H1 (cell line): ENCODE data around the gene ATP5F1E. TPM values are rescaled to one million over a fixed set of nuclear protein-coding genes. Genes with fewer than 3 reads are reported as not detected.

ENCODE experiments used
- CTCF ChIA-PET: fragments of 300-600 bp; sonication (Branson Sonifier 250); formaldehyde crosslinking; loops from one replicate; lab custom pipeline; 2021; ENCODE audit not compliant: partially characterized antibody; lab: Charles Lee
- POLR2A ChIA-PET: fragments of 300-600 bp; sonication (Branson Sonifier 250); formaldehyde crosslinking; loops from one replicate; lab custom pipeline; 2021; ENCODE audit warnings: inconsistent platforms; ENCODE audit not compliant: partially characterized antibody; lab: Charles Lee
- DNase-seq, 2 experiments: peaks; one replicate each; pipeline versions ENCODE4 v3.0.0 to v3.0.0-alpha.2; 2010 to 2022; ENCODE audit warnings: low spot score in 2 of 2, low read depth in 1 of 2, mixed read lengths in 1 of 2
- FAIRE-seq: peaks from 2 replicates; lab custom pipeline; 2011; peaks lifted over from hg19 to GRCh38; lab: Jason Lieb, UNC
- H2AFZ ChIP-seq: 2 replicates; pipeline ENCODE4 v1.8.1; 2012; ENCODE audit warnings: low read length, inconsistent platforms
- H2AK5ac ChIP-seq: 2 replicates; pipeline ENCODE4 v1.6.1; 2013; ENCODE audit warnings: low read depth, low read length
- H2BK120ac ChIP-seq: replicated peaks from 2 replicates; pipeline ENCODE3; 2013; ENCODE audit warnings: low read depth, low read length, inconsistent platforms
- H2BK12ac ChIP-seq: 2 replicates; pipeline ENCODE4 v1.6.1; 2013; ENCODE audit warnings: low read depth, low read length
- H2BK15ac ChIP-seq: 2 replicates; pipeline ENCODE4 v1.6.1; 2013; ENCODE audit warnings: low read length
- H2BK20ac ChIP-seq: 2 replicates; pipeline ENCODE4 v1.6.1; 2013; ENCODE audit warnings: low read length
- H2BK5ac ChIP-seq: 2 replicates; pipeline ENCODE4 v1.6.1; 2013; ENCODE audit warnings: low read depth, low read length
- H3K14ac ChIP-seq: 2 replicates; pipeline ENCODE4 v1.6.1; 2013; ENCODE audit warnings: inconsistent platforms; ENCODE audit not compliant: insufficient read length
- H3K18ac ChIP-seq: 2 replicates; pipeline ENCODE4 v1.6.1; 2013; ENCODE audit warnings: low read length; ENCODE audit errors: extremely low read depth
- H3K23ac ChIP-seq: 2 replicates; pipeline ENCODE4 v1.6.1; 2013; ENCODE audit warnings: inconsistent platforms; ENCODE audit not compliant: insufficient read length
- H3K23me2 ChIP-seq: 2 replicates; pipeline ENCODE4 v1.6.1; 2013; ENCODE audit warnings: low read depth, low read length
- H3K27ac ChIP-seq: 2 replicates; pipeline ENCODE4 v1.6.1; 2011; ENCODE audit warnings: low read depth, low read length, inconsistent platforms
- H3K27me3 ChIP-seq, 4 experiments: replicated peaks in 1 of 4; 1 replicate in 1 of 4; 2 replicates in 3 of 4; pipeline versions ENCODE4 v1.6.1 to v1.8.1; 2011 to 2013; ENCODE audit warnings: low read length in 3 of 4, mild to moderate bottlenecking in 3 of 4, inconsistent platforms in 2 of 4, mixed read lengths in 2 of 4, moderate library complexity in 1 of 4; ENCODE audit not compliant: control insufficient read depth in 3 of 4, insufficient read depth in 3 of 4; ENCODE audit errors: extremely low read depth in 1 of 4
- H3K36me3 ChIP-seq, 4 experiments: 2 replicates each; pipeline versions ENCODE4 v1.6.1 to v1.8.1; 2011 to 2013; ENCODE audit warnings: mild to moderate bottlenecking in 4 of 4, low read length in 3 of 4, moderate library complexity in 2 of 4, control low read depth in 1 of 4, inconsistent platforms in 1 of 4; ENCODE audit not compliant: insufficient read depth in 4 of 4, control insufficient read depth in 2 of 4
- H3K4ac ChIP-seq: replicated peaks from 2 replicates; pipeline ENCODE3; 2013; ENCODE audit warnings: low read length, low read depth, mixed read lengths, inconsistent platforms; ENCODE audit not compliant: insufficient read length
- H3K4me1 ChIP-seq, 4 experiments: replicated peaks in 1 of 4; 1 replicate in 1 of 4; 2 replicates in 3 of 4; pipeline versions ENCODE4 v1.6.1 to v1.8.1; 2011 to 2013; ENCODE audit warnings: low read length in 3 of 4, inconsistent platforms in 2 of 4, mixed read lengths in 1 of 4; ENCODE audit not compliant: insufficient read depth in 4 of 4, control insufficient read depth in 3 of 4
- H3K4me2 ChIP-seq, 2 experiments: 2 replicates each; pipeline versions ENCODE4 v1.6.1 to v1.8.1; 2011 to 2013; ENCODE audit warnings: low read depth in 2 of 2, low read length in 2 of 2, control low read depth in 1 of 2, inconsistent platforms in 1 of 2, mild to moderate bottlenecking in 1 of 2; ENCODE audit not compliant: insufficient read depth in 1 of 2
- H3K4me3 ChIP-seq, 4 experiments: fragments of 200-600, 300-600 bp in 1 of 4; sonication (generic), shearing (Covaris generic), sonication (Bioruptor Twin) in 1 of 4; 2 replicates each; pipeline versions ENCODE4 v1.5.1 to v1.8.1; 2011 to 2016; ENCODE audit warnings: low read length in 4 of 4, low read depth in 3 of 4, control low read depth in 2 of 4, inconsistent platforms in 2 of 4, mild to moderate bottlenecking in 2 of 4, mixed read lengths in 1 of 4, moderate library complexity in 1 of 4; ENCODE audit not compliant: insufficient read depth in 2 of 4; ENCODE audit errors: extremely low read depth in 1 of 4
- H3K56ac ChIP-seq: replicated peaks from 2 replicates; pipeline ENCODE3; 2013; ENCODE audit warnings: low read depth, mild to moderate bottlenecking, mixed read lengths, low read length, inconsistent platforms; ENCODE audit not compliant: insufficient read length
- H3K79me1 ChIP-seq: 2 replicates; pipeline ENCODE4 v1.6.1; 2013; ENCODE audit warnings: low read depth, low read length, control low read depth
- H3K79me2 ChIP-seq, 2 experiments: 2 replicates each; pipeline versions ENCODE4 v1.6.1 to v1.8.1; 2012 to 2013; ENCODE audit warnings: low read length in 2 of 2, mild to moderate bottlenecking in 2 of 2, inconsistent platforms in 1 of 2; ENCODE audit not compliant: insufficient read depth in 2 of 2, control insufficient read depth in 1 of 2
- H3K9ac ChIP-seq, 4 experiments: replicated peaks in 1 of 4; 1 replicate in 1 of 4; 2 replicates in 3 of 4; pipeline versions ENCODE4 v1.6.1 to v1.8.1; 2011 to 2013; ENCODE audit warnings: low read depth in 3 of 4, low read length in 3 of 4, control low read depth in 2 of 4, mild to moderate bottlenecking in 2 of 4, moderate library complexity in 2 of 4, inconsistent platforms in 1 of 4; ENCODE audit errors: extremely low read depth in 1 of 4
- H3K9me3 ChIP-seq, 2 experiments: 2 replicates each; pipeline versions ENCODE4 v1.6.1 to v1.8.1; 2012 to 2013; ENCODE audit warnings: mild to moderate bottlenecking in 2 of 2, moderate library complexity in 2 of 2, control low read depth in 1 of 2, inconsistent platforms in 1 of 2, low read depth in 1 of 2, low read length in 1 of 2, mixed read lengths in 1 of 2; ENCODE audit not compliant: insufficient read depth in 2 of 2
- H4K20me1 ChIP-seq, 2 experiments: replicated peaks in 1 of 2; 2 replicates each; pipeline versions ENCODE3 to v1.8.1; 2011 to 2013; ENCODE audit warnings: inconsistent platforms in 2 of 2, low read length in 2 of 2, mild to moderate bottlenecking in 1 of 2; ENCODE audit not compliant: insufficient read depth in 2 of 2, control insufficient read depth in 1 of 2
- H4K5ac ChIP-seq: 2 replicates; pipeline ENCODE4 v1.6.1; 2013; ENCODE audit warnings: low read length, low read depth, mixed read lengths, inconsistent platforms; ENCODE audit not compliant: insufficient read length
- H4K8ac ChIP-seq: 2 replicates; pipeline ENCODE4 v1.8.0; 2013; ENCODE audit warnings: mild to moderate bottlenecking, moderate library complexity, low read length, inconsistent platforms; ENCODE audit not compliant: insufficient read depth; ENCODE audit errors: extremely low read depth
- H4K91ac ChIP-seq: replicated peaks from 2 replicates; pipeline ENCODE3; 2013; ENCODE audit warnings: low read length, mixed read lengths, inconsistent platforms; ENCODE audit not compliant: insufficient read length
- EGR1 ChIP-seq: IDR thresholded peaks from 2 replicates; pipeline ENCODE4 v1.6.1; 2011; ENCODE audit warnings: low read depth, low read length, borderline replicate concordance
- JUN ChIP-seq: IDR thresholded peaks from 2 replicates; pipeline ENCODE4 v1.6.1; 2011; ENCODE audit warnings: low read depth, mild to moderate bottlenecking, improper control_type of control experiment, low read length
- JUND ChIP-seq: IDR thresholded peaks from 2 replicates; pipeline ENCODE4 v1.6.1; 2011; ENCODE audit warnings: mild to moderate bottlenecking, improper control_type of control experiment, low read length
- KDM5A ChIP-seq: fragments of 200-600 bp; IDR thresholded peaks from 2 replicates; pipeline ENCODE4 v1.7.1; 2012; ENCODE audit warnings: mild to moderate bottlenecking, low read length, inconsistent platforms, mixed read lengths
- PHF8 ChIP-seq: fragments of 200-600 bp; sonication (generic); conservative IDR thresholded peaks from 2 replicates; pipeline ENCODE4 v1.7.1; 2012; ENCODE audit warnings: low read depth, mild to moderate bottlenecking, inconsistent platforms, low read length, moderate library complexity
- POU5F1 ChIP-seq: IDR thresholded peaks from 2 replicates; pipeline ENCODE4 v1.6.1; 2011; ENCODE audit warnings: low read depth, mild to moderate bottlenecking, low read length, moderate library complexity
- RAD21 ChIP-seq, 2 experiments: IDR thresholded peaks in 1 of 2; conservative IDR thresholded peaks in 1 of 2; 2 replicates each; pipeline ENCODE4 v1.6.1; 2011; ENCODE audit warnings: low read depth in 2 of 2, low read length in 2 of 2, improper control_type of control experiment in 1 of 2, inconsistent platforms in 1 of 2, mild to moderate bottlenecking in 1 of 2, moderate library complexity in 1 of 2
- RXRA ChIP-seq: IDR thresholded peaks from 2 replicates; pipeline ENCODE4 v1.6.1; 2011; ENCODE audit warnings: low read depth, mild to moderate bottlenecking, low read length, moderate library complexity; ENCODE audit not compliant: insufficient read depth
- SAP30 ChIP-seq: fragments of 300-600 bp; sonication (generic); IDR thresholded peaks from 2 replicates; pipeline ENCODE4 v1.7.1; 2012; ENCODE audit warnings: low read length, moderate library complexity, mild to moderate bottlenecking, inconsistent platforms; ENCODE audit not compliant: insufficient read depth, insufficient replicate concordance
- SIRT6 ChIP-seq: IDR thresholded peaks from one replicate; pipeline ENCODE4 v1.7.1; 2012; ENCODE audit warnings: low read length, inconsistent platforms
- SP4 ChIP-seq: IDR thresholded peaks from 2 replicates; pipeline ENCODE4 v1.6.1; 2012; ENCODE audit warnings: low read length, inconsistent platforms
- SRF ChIP-seq: IDR thresholded peaks from 2 replicates; pipeline ENCODE4 v1.6.1; 2011; ENCODE audit warnings: mild to moderate bottlenecking, low read depth, low read length, moderate library complexity
- SUZ12 ChIP-seq: fragments of 200-600 bp; sonication (generic); IDR thresholded peaks from 2 replicates; pipeline ENCODE4 v1.6.1; 2012; ENCODE audit warnings: mild to moderate bottlenecking, inconsistent platforms, low read length, moderate library complexity, mixed read lengths
- TEAD4 ChIP-seq: IDR thresholded peaks from 2 replicates; pipeline ENCODE4 v1.6.1; 2012; ENCODE audit warnings: low read depth, low read length, inconsistent platforms, mixed read lengths
- WGBS, 2 experiments: shearing (Covaris generic) in 1 of 2; methylation state at CpG; one replicate each; pipeline versions ENCODE4 v1.1.6 to v1.1.7; 2013 to 2015; ENCODE audit warnings: low lambda C conversion rate in 2 of 2, mixed read lengths in 2 of 2, inconsistent platforms in 1 of 2, low coverage in 1 of 2, missing lambda C conversion rate in 1 of 2; ENCODE audit not compliant: insufficient replicate concordance in 2 of 2, insufficient coverage in 1 of 2, insufficient read length in 1 of 2; ENCODE audit errors: extremely low coverage in 1 of 2, missing lambda C conversion rate in 1 of 2; 5-methylcytosine and 5-hydroxymethylcytosine counted together
- polyA plus RNA-seq, 7 experiments: library from polyadenylated mRNA; depleted of rRNA in 3 of 7; stranded (reverse) in 5 of 7; unstranded in 2 of 7; fragments of >200 nt in 5 of 7; fragments of 200-250 nt in 2 of 7; gene quantifications; 1 replicate in 5 of 7; 2 replicates in 1 of 7; 4 replicates in 1 of 7; pipeline versions ENCODE4 v1.2.1 to v1.2.3, GENCODE V29; 2011 to 2013; ENCODE audit warnings: missing spikeins in 2 of 7, mixed read lengths in 2 of 7
- total RNA-seq: library from RNA; stranded (reverse); fragmentation: NEBNext Ultra II Directional; extraction: Animal tissue kit (Norgen Biotek cat#: 25700); gene quantifications from 2 replicates; pipeline ENCODE4 v1.2.1, GENCODE V29; 2021

ATP5F1E gene
- total and polyA plus RNA-seq, 2 of the 8 experiments (the other 6 are each of a cell fraction or from before 2014, with no cell fraction given): 15.7 to 47.8 TPM

- H3K4me1 ChIP-seq: no peaks in the 10 kb centered on the region
- no peak overlapping the region for H3K9ac ChIP-seq
- H4K5ac ChIP-seq: no peak overlapping the region
- no peak overlapping the region for H2BK15ac ChIP-seq
- WGBS, 2 experiments: 96% methylated on average over 8 of the region's 8 CpGs; no CpG with 5 or more reads in 1 of the 2 experiments
- no peak overlapping the region for H4K91ac ChIP-seq
- no peak overlapping the region for H3K14ac ChIP-seq
- no peak overlapping the region for H3K56ac ChIP-seq
- no peak overlapping the region for H4K8ac ChIP-seq
- H2AK5ac ChIP-seq: no peak overlapping the region
- H3K4me2 ChIP-seq: no peak overlapping the region
- no peaks in the 10 kb centered on the region for H3K9me3 ChIP-seq
- POLR2A ChIA-PET: interaction anchor here (1.0 to 1.1 kb wide), 2 partner anchors 10 to 18 kb away, joined by 3 read pairs; no protein-coding TSS in a partner anchor
- DNase-seq (no peak), FAIRE-seq (no peak)
- H2BK5ac ChIP-seq: no peak overlapping the region
- H3K79me2 ChIP-seq: peaks cover 4 to 38% of the 10 kb centered on the region in 2 experiments
- no peak overlapping the region for H3K4ac ChIP-seq
- H2AFZ ChIP-seq: no peak overlapping the region
- H2BK12ac ChIP-seq: no peak overlapping the region
- H2BK20ac ChIP-seq: no peak overlapping the region
- H3K36me3 ChIP-seq: peaks cover 33 to 54% (median 45%) of the 10 kb centered on the region in 4 experiments
- H3K79me1 ChIP-seq: peaks cover 18% of the 10 kb centered on the region
- H3K18ac ChIP-seq: no peak overlapping the region
- H3K23me2 ChIP-seq: no peaks in the 10 kb centered on the region
- no peak overlapping the region for H3K23ac ChIP-seq
- no peak overlapping the region for H2BK120ac ChIP-seq
- CTCF ChIA-PET: no interaction called here
- no peak overlapping the region for H3K4me3 ChIP-seq
- H3K27ac ChIP-seq: no peak overlapping the region
- H4K20me1 ChIP-seq: peaks cover 4 to 15% of the 10 kb centered on the region in 2 experiments
- no peaks in the 10 kb centered on the region for H3K27me3 ChIP-seq
- TF ChIP-seq JUN (no peak), KDM5A (no peak), PHF8 (no peak), SAP30 (no peak), RXRA (no peak), JUND (no peak), SRF (no peak), EGR1 (no peak), TEAD4 (no peak), SIRT6 (no peak), RAD21 (IDR thresholded peaks at IDR 0.05 in 1 of 2, conservative IDR thresholded peaks at IDR 0.05 in 1 of 2; ENCODE audit: low read depth in 2 of 2, low read length in 2 of 2) (no peak), POU5F1 (no peak), SP4 (no peak), SUZ12 (no peak)
Measured at GRCh38 chr20:58986968-58987517, 45.1 kb downstream of the ATP5F1E start.
